ENCODE results near the gene TCERG1L.

Gene TCERG1L

GRCh38 chr10:131150126-131150525 lies 161.4 kb downstream of the TCERG1L start:
- no peaks in the 10 kb centered on the region for H3K36me3 Mint-ChIP-seq (ENCODE audit: low read depth)

GRCh38 chr10:131149586-131149985 lies 161.9 kb downstream of the TCERG1L start:
- H3K4me1 Mint-ChIP-seq, result no peaks in the 10 kb centered on the region
- no peaks in the 10 kb centered on the region for H3K36me3 Mint-ChIP-seq (ENCODE audit: low read depth)
- no peak overlapping the region for H3K4me3 Mint-ChIP-seq
- peaks cover 18% of the 10 kb centered on the region for H3K9me3 Mint-ChIP-seq
- ATAC-seq (no peak), DNase-seq (no peak)
- no peak overlapping the region for H3K27ac Mint-ChIP-seq
- H3K27me3 Mint-ChIP-seq, result no peaks in the 10 kb centered on the region

More at GRCh38 chr10:131150126-131150525, 161.4 kb downstream of the TCERG1L start:
- Mint-ChIP-seq H3K27ac (no peak overlapping the region), H3K4me3 (no peak overlapping the region), H3K9me3 (peaks cover 18% of the 10 kb centered on the region), H3K27me3 (no peaks in the 10 kb centered on the region), H3K4me1 (no peaks in the 10 kb centered on the region)
- ATAC-seq (no peak), DNase-seq (no peak)

GRCh38 chr10:131149111-131149510 lies 162.4 kb downstream of the TCERG1L start:
- Mint-ChIP-seq H3K27me3 (no peaks in the 10 kb centered on the region), H3K27ac (no peak overlapping the region), H3K36me3 (ENCODE audit: low read depth) (no peaks in the 10 kb centered on the region), H3K4me3 (no peak overlapping the region), H3K4me1 (no peaks in the 10 kb centered on the region), H3K9me3 (peaks cover 18% of the 10 kb centered on the region)
- ATAC-seq (no peak), DNase-seq (no peak)

- no peaks in the 10 kb centered on the region for H3K36me3 Mint-ChIP-seq (ENCODE audit: low read depth)
- ATAC-seq (no peak), DNase-seq (no peak)
- no peaks in the 10 kb centered on the region for H3K4me1 Mint-ChIP-seq
- no peak overlapping the region for H3K27ac Mint-ChIP-seq
- H3K4me3 Mint-ChIP-seq, result no peak overlapping the region
- no peaks in the 10 kb centered on the region for H3K27me3 Mint-ChIP-seq
- H3K9me3 Mint-ChIP-seq, result peaks cover 18% of the 10 kb centered on the region
These were observed 163.3 kb downstream of the TCERG1L start for GRCh38 chr10:131148270-131148669.

- Mint-ChIP-seq H3K27me3 (no peaks in the 10 kb centered on the region), H3K4me1 (no peaks in the 10 kb centered on the region), H3K9me3 (peaks cover 13% of the 10 kb centered on the region), H3K4me3 (no peak overlapping the region), H3K27ac (no peak overlapping the region), H3K36me3 (ENCODE audit: low read depth) (no peaks in the 10 kb centered on the region)
- no peak for ATAC-seq
- no peak for DNase-seq
These were observed 164.1 kb downstream of the TCERG1L start for GRCh38 chr10:131147301-131147975.

GRCh38 chr10:131146790-131147189 lies 164.7 kb downstream of the TCERG1L start:
- Mint-ChIP-seq H3K9me3 (peaks cover 6% of the 10 kb centered on the region), H3K4me1 (no peaks in the 10 kb centered on the region), H3K36me3 (ENCODE audit: low read depth) (no peaks in the 10 kb centered on the region), H3K4me3 (no peak overlapping the region), H3K27ac (no peak overlapping the region), H3K27me3 (no peaks in the 10 kb centered on the region)
- no peak for ATAC-seq
- DNase-seq, result no peak

GRCh38 chr10:131145756-131146155 lies 165.8 kb downstream of the TCERG1L start:
- Mint-ChIP-seq H3K9me3 (peaks cover 5% of the 10 kb centered on the region), H3K27me3 (no peaks in the 10 kb centered on the region), H3K36me3 (ENCODE audit: low read depth) (no peaks in the 10 kb centered on the region), H3K27ac (no peak overlapping the region), H3K4me1 (no peaks in the 10 kb centered on the region), H3K4me3 (no peak overlapping the region)
- no peak for ATAC-seq
- DNase-seq, result no peak

GRCh38 chr10:131144711-131145375 lies 166.7 kb downstream of the TCERG1L start:
- Mint-ChIP-seq H3K27ac (no peak overlapping the region), H3K36me3 (ENCODE audit: low read depth) (no peaks in the 10 kb centered on the region), H3K9me3 (peaks cover 5% of the 10 kb centered on the region), H3K4me3 (no peak overlapping the region), H3K27me3 (no peaks in the 10 kb centered on the region), H3K4me1 (no peaks in the 10 kb centered on the region)
- DNase-seq, result no peak
- no peak for ATAC-seq

- Mint-ChIP-seq H3K27ac (no peak overlapping the region), H3K36me3 (ENCODE audit: low read depth) (no peaks in the 10 kb centered on the region), H3K4me1 (no peaks in the 10 kb centered on the region), H3K4me3 (no peak overlapping the region), H3K27me3 (no peaks in the 10 kb centered on the region), H3K9me3 (peaks cover 5% of the 10 kb centered on the region)
- DNase-seq, result no peak
- no peak for ATAC-seq
These were observed 167.3 kb downstream of the TCERG1L start for GRCh38 chr10:131144196-131144595.

GRCh38 chr10:131143425-131144165 lies 167.9 kb downstream of the TCERG1L start:
- Mint-ChIP-seq H3K36me3 (ENCODE audit: low read depth) (no peaks in the 10 kb centered on the region), H3K4me3 (no peak overlapping the region), H3K27ac (no peak overlapping the region), H3K27me3 (no peaks in the 10 kb centered on the region), H3K9me3 (peaks cover 5% of the 10 kb centered on the region), H3K4me1 (no peaks in the 10 kb centered on the region)
- ATAC-seq, result no peak
- no peak for DNase-seq

GRCh38 chr10:131142517-131143380 lies 168.8 kb downstream of the TCERG1L start:
- DNase-seq (no peak), ATAC-seq (no peak)
- Mint-ChIP-seq H3K27me3 (no peaks in the 10 kb centered on the region), H3K4me1 (no peaks in the 10 kb centered on the region), H3K4me3 (no peak overlapping the region), H3K27ac (no peak overlapping the region), H3K36me3 (ENCODE audit: low read depth) (no peaks in the 10 kb centered on the region), H3K9me3 (no peaks in the 10 kb centered on the region)

GRCh38 chr10:131141645-131142516 lies 169.6 kb downstream of the TCERG1L start:
- ATAC-seq (no peak), DNase-seq (no peak)
- Mint-ChIP-seq H3K36me3 (ENCODE audit: low read depth) (no peaks in the 10 kb centered on the region), H3K4me1 (no peaks in the 10 kb centered on the region), H3K27ac (no peak overlapping the region), H3K27me3 (no peaks in the 10 kb centered on the region), H3K9me3 (no peaks in the 10 kb centered on the region), H3K4me3 (no peak overlapping the region)

- no peak overlapping the region for H3K27ac Mint-ChIP-seq
- H3K27me3 Mint-ChIP-seq, result no peaks in the 10 kb centered on the region
- no peaks in the 10 kb centered on the region for H3K9me3 Mint-ChIP-seq
- H3K36me3 Mint-ChIP-seq (ENCODE audit: low read depth), result no peaks in the 10 kb centered on the region
- ATAC-seq, result no peak
- H3K4me3 Mint-ChIP-seq, result no peak overlapping the region
- no peaks in the 10 kb centered on the region for H3K4me1 Mint-ChIP-seq
- no peak for DNase-seq
These were observed 170.3 kb downstream of the TCERG1L start for GRCh38 chr10:131141207-131141606.
